ENCODE measurements around the gene PTHLH.

PTHLH gene

DNA sequence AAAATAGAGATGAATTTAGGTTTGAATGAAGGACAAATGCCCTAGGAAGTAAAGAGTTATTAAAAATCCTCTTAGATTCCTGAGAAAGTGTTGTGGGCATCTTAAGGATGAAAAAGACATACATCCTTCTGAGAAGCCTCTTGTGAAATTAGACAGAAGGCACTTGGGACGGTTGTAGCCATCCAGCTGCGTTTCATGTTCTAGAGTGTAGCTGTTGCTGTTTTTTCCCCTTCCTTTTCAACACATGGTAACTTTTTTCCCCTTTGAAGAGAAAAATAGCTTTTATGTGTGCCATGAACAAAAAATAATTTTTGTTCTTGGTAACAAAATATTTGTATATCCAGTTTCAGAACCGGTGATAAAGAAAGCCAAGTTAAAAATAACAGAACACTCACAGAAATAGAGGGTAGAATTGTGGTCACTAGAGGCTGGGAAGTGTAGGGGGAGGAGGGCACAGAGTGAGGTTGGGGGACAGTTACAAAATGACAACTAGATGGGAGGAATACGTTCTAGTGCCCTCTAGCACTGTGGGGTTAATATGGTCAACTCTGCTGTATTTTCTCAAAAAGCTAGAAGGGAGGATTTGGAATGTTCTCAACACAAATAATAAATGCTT, 58.4 kb downstream of the PTHLH start:
- TF ChIP-seq, protein P1, sequence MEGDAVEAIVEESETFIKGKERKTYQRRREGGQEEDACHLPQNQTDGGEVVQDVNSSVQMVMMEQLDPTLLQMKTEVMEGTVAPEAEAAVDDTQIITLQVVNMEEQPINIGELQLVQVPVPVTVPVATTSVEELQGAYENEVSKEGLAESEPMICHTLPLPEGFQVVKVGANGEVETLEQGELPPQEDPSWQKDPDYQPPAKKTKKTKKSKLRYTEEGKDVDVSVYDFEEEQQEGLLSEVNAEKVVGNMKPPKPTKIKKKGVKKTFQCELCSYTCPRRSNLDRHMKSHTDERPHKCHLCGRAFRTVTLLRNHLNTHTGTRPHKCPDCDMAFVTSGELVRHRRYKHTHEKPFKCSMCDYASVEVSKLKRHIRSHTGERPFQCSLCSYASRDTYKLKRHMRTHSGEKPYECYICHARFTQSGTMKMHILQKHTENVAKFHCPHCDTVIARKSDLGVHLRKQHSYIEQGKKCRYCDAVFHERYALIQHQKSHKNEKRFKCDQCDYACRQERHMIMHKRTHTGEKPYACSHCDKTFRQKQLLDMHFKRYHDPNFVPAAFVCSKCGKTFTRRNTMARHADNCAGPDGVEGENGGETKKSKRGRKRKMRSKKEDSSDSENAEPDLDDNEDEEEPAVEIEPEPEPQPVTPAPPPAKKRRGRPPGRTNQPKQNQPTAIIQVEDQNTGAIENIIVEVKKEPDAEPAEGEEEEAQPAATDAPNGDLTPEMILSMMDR (IDR thresholded peaks at IDR 0.05): no peak
- Histone ChIP-seq H3K4me1 (peaks cover 0 to 10% (median 0%) of the 10 kb centered on the region in 4 donors), H3K27ac (no peak overlapping the region), H3K4me3 (no peak overlapping the region), H3K27me3 (no peaks in the 10 kb centered on the region), H3K36me3 (no peaks in the 10 kb centered on the region), H3K9me3 (no peaks in the 10 kb centered on the region)
- intact Hi-C loops (cut with DNase I; ENCODE audit: low total_unique reads): no loop called here
- DNase-seq: no peak

DNA sequence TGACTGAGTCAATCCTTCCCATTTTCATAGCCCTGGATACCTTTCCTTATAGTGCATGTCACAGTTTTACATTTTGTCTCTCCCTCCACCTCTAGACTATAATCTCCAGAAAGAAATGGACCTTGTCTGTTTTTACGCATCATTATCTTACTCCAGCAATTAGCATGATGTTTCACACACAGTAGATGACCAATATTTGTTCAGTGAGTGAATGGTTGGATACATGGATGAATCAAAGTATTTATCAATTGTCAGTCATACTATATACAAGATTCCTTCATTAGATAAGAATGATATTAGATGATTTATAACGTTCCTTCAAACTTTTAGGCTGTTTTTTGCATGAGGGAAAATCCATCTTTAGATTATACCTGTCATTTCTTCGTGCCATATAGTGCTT, 61.1 kb downstream of the PTHLH start:
- Histone ChIP-seq H3K27ac (no peak overlapping the region), H3K36me3 (no peaks in the 10 kb centered on the region), H3K4me1 (peaks cover 0 to 10% (median 0%) of the 10 kb centered on the region in 4 donors), H3K4me3 (no peak overlapping the region), H3K27me3 (no peaks in the 10 kb centered on the region), H3K9me3 (no peaks in the 10 kb centered on the region)
- no peak for DNase-seq
- intact Hi-C loops (cut with DNase I; ENCODE audit: low total_unique reads): no loop called here
- TF ChIP-seq, protein P1 (IDR thresholded peaks at IDR 0.05): no peak

Data from tibial artery (tissue), 4 donors.